ENCODE results near the gene ANGPTL3. TPM values are rescaled to one million over a fixed set of nuclear protein-coding genes. Genes with fewer than 3 reads are reported as not detected.

ANGPTL3 gene
- total RNA-seq, 1 donor from 2014 or later: not detected

DNA sequence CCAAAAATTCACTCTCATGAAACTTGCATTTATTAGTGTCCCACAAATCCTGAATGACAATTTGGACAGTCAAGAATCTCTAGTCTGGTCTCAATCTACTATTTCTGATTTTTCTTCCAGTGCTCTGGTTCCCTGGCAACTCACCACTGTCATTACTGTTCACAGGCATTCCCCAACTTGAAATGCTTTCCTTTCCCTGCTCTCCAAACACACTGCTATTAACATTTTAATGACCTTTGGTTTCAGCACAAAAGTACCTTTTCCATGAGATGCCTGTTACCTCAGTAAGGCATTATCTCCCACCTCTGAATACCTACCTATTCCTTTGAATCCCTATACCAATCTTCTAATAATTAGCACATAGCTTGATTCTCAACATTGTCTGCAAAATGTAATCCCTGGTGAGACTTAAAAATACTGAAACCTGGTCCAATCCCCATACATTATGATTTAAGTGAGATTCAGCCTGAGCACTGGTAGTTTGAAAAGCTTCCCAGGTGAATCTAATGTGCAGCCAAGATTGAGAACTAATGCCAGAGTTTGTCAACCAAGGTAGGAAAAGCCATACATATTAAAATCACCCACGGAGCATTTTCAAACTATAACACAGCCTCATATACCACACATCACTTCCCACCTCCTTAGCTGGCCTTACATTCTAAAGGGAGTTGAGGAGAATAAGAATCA, 11.7 kb upstream of the ANGPTL3 start:
- peaks cover 46% of the 10 kb centered on the region for H3K4me1 Mint-ChIP-seq (ENCODE audit: unreplicated experiment)
- H3K9me3 Mint-ChIP-seq (ENCODE audit: unreplicated experiment): peaks cover 8% of the 10 kb centered on the region
- no peak overlapping the region for H3K4me3 Mint-ChIP-seq (ENCODE audit: unreplicated experiment)
- TF ChIP-seq CTCF (IDR thresholded peaks at IDR 0.05): no peak
- DNase-seq (ENCODE audit: extremely low spot score, unreplicated experiment): no peak
- H3K27ac Mint-ChIP-seq (ENCODE audit: unreplicated experiment): peak overlapping the region; percentile 18
- H3K36me3 Mint-ChIP-seq (ENCODE audit: unreplicated experiment): peaks cover 33% of the 10 kb centered on the region
- no peaks in the 10 kb centered on the region for H3K27me3 Mint-ChIP-seq (ENCODE audit: unreplicated experiment)

DNA sequence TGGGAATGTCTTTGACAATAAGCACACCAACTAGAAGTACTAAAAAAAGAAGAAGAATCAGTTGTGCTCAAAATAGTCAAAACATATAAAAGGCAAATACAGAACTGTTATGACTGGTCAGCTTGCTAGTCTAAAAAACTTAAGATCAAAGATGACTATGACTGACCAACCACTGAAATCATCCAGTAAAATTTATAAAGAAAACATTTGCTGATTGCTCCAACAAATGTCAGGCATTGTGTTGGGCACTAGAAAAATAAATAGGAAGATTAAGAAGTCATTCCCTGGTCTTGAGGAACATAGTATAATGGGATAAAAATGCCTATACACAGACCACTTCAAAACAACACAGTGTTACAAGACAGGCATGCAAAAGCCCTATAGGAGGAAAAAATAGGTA, 9.3 kb upstream of the ANGPTL3 start:
- no peak for DNase-seq (ENCODE audit: extremely low spot score, unreplicated experiment)
- Mint-ChIP-seq H3K9me3 (ENCODE audit: unreplicated experiment) (no peaks in the 10 kb centered on the region), H3K4me1 (ENCODE audit: unreplicated experiment) (peaks cover 67% of the 10 kb centered on the region), H3K27ac (ENCODE audit: unreplicated experiment) (peak overlapping the region; percentile 78), H3K4me3 (ENCODE audit: unreplicated experiment) (no peak overlapping the region), H3K27me3 (ENCODE audit: unreplicated experiment) (no peaks in the 10 kb centered on the region), H3K36me3 (ENCODE audit: unreplicated experiment) (peaks cover 18% of the 10 kb centered on the region)
- no peak for TF ChIP-seq CTCF (IDR thresholded peaks at IDR 0.05)

DNA sequence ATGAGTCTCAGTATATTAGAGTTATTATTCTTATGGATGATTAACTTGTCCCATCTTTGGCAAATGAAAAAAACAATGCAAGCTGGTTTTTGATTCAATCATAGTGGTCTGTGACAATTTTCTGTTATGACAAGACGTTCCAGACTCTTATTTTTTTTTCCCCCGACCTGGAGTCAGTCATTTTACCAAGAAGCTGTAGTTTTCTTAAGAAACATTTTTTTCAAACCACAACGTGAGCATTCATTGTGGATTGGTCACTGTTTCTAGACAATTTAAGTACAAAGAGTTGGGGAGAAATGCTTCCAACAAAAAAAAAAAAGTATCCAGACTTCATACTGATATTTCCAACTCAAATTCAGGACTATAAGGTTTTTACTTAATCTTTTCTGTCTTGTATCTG, 8.0 kb upstream of the ANGPTL3 start:
- Mint-ChIP-seq H3K4me1 (ENCODE audit: unreplicated experiment) (peaks cover 80% of the 10 kb centered on the region), H3K36me3 (ENCODE audit: unreplicated experiment) (peaks cover 16% of the 10 kb centered on the region), H3K27me3 (ENCODE audit: unreplicated experiment) (no peaks in the 10 kb centered on the region), H3K4me3 (ENCODE audit: unreplicated experiment) (no peak overlapping the region), H3K9me3 (ENCODE audit: unreplicated experiment) (no peaks in the 10 kb centered on the region), H3K27ac (ENCODE audit: unreplicated experiment) (peak overlapping the region; percentile 71)
- no peak for DNase-seq (ENCODE audit: extremely low spot score, unreplicated experiment)
- TF ChIP-seq CTCF (IDR thresholded peaks at IDR 0.05): no peak

- H3K36me3 Mint-ChIP-seq (ENCODE audit: unreplicated experiment): peaks cover 8% of the 10 kb centered on the region
- H3K9me3 Mint-ChIP-seq (ENCODE audit: unreplicated experiment): no peaks in the 10 kb centered on the region
- no peak overlapping the region for H3K4me3 Mint-ChIP-seq (ENCODE audit: unreplicated experiment)
- DNase-seq (ENCODE audit: extremely low spot score, unreplicated experiment): no peak
- H3K27ac Mint-ChIP-seq (ENCODE audit: unreplicated experiment): peak overlapping the region; percentile 71
- no peak for TF ChIP-seq CTCF (IDR thresholded peaks at IDR 0.05)
- H3K27me3 Mint-ChIP-seq (ENCODE audit: unreplicated experiment): no peaks in the 10 kb centered on the region
- peaks cover 88% of the 10 kb centered on the region for H3K4me1 Mint-ChIP-seq (ENCODE audit: unreplicated experiment)
Observed at GRCh38 chr1:62590255-62590969, 6.9 kb upstream of the ANGPTL3 start.

DNA sequence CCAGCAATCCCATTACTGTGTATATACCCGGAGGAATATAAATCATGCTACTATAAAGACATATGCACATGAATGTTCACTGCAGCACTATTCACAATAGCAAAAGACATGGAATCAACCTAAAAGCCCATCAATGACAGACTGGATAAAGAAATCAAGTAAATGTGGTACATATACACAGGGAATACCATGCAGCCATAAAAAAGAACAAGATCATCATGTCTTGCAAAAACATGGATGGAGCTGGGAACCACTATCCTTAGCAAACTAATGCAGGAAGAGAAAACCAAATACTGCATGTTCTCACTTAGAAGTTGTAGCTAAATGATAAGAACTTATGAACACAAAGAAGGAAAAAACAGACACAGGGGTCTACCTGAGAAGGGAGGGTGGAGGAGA, 6.4 kb upstream of the ANGPTL3 start:
- Mint-ChIP-seq H3K9me3 (ENCODE audit: unreplicated experiment) (no peaks in the 10 kb centered on the region), H3K4me1 (ENCODE audit: unreplicated experiment) (peaks cover 84% of the 10 kb centered on the region), H3K27me3 (ENCODE audit: unreplicated experiment) (no peaks in the 10 kb centered on the region), H3K27ac (ENCODE audit: unreplicated experiment) (peak overlapping the region; percentile 71), H3K36me3 (ENCODE audit: unreplicated experiment) (peaks cover 2% of the 10 kb centered on the region), H3K4me3 (ENCODE audit: unreplicated experiment) (no peak overlapping the region)
- no peak for TF ChIP-seq CTCF (IDR thresholded peaks at IDR 0.05)
- DNase-seq (ENCODE audit: extremely low spot score, unreplicated experiment): no peak

Data from osteocyte (in vitro differentiated cells).